GM12864 (cell line): Measurements from ENCODE around the gene RBMS1.

Source experiments
- DNase-seq: peaks from one replicate; pipeline ENCODE4 v3.0.0-alpha.2; 2011; ENCODE audit warnings: low read depth
- H3K4me3 ChIP-seq: 2 replicates; pipeline ENCODE4 v1.5.1; 2011; ENCODE audit warnings: mild to moderate bottlenecking, low read depth, low read length, control low read depth
- CTCF ChIP-seq: IDR thresholded peaks from 2 replicates; pipeline ENCODE4 v1.5.1; 2011; ENCODE audit warnings: low read depth, mild to moderate bottlenecking, moderate library complexity, low read length, control low read depth, inconsistent platforms; ENCODE audit errors: missing control alignments

RBMS1 gene

GRCh38 chr2:160338901-160339685 lies 154.5 kb downstream of the RBMS1 start:
- H3K4me3 ChIP-seq = no peak overlapping the region
- no peak for TF ChIP-seq CTCF
- DNase-seq = no peak

GRCh38 chr2:160337728-160338127 lies 155.9 kb downstream of the RBMS1 start:
- DNase-seq = no peak
- no peak overlapping the region for H3K4me3 ChIP-seq
- no peak for TF ChIP-seq CTCF

- H3K4me3 ChIP-seq = no peak overlapping the region
- TF ChIP-seq CTCF = no peak
- DNase-seq = no peak
Observed at GRCh38 chr2:160336635-160337034, 157.0 kb downstream of the RBMS1 start.

GRCh38 chr2:160336105-160336504 lies 157.5 kb downstream of the RBMS1 start:
- H3K4me3 ChIP-seq = no peak overlapping the region
- DNase-seq = no peak
- TF ChIP-seq CTCF = no peak

- no peak for TF ChIP-seq CTCF
- H3K4me3 ChIP-seq = no peak overlapping the region
- no peak for DNase-seq
Observed at GRCh38 chr2:160335441-160335840, 158.2 kb downstream of the RBMS1 start.

- H3K4me3 ChIP-seq = no peak overlapping the region
- TF ChIP-seq CTCF = no peak
- no peak for DNase-seq
Observed at GRCh38 chr2:160334028-160334741, 159.4 kb downstream of the RBMS1 start.
